ENCODE results near the gene TENM4.

- TF ChIP-seq CTCF (IDR thresholded peaks at IDR 0.05) (no peak), EP300 (IDR thresholded peaks at IDR 0.05) (no peak), POLR2A (IDR thresholded peaks at IDR 0.05) (no peak)
These were observed 319.5 kb downstream of the TENM4 start for GRCh38 chr11:79121351-79121750.
